HCT116 (cell line): Measurements from ENCODE around the gene L1CAM. TPM values are rescaled to one million over a fixed set of nuclear protein-coding genes. Genes with fewer than 3 reads are reported as not detected.

Experiments
- ATAC-seq: fragments of 200-7000 bp; cut with Tn5 transposase; 2 replicates; pipeline ENCODE4 v1.9.1; 2020; ENCODE audit warnings: mild to moderate bottlenecking, moderate library complexity
- BruUV-seq: library from RNA; stranded (reverse); fragments of 400-500 nt; replicated peaks from 2 replicates; lab custom pipeline; 2021; lab: Mats Ljungman, UMichigan
- CTCF ChIA-PET: fragments of 300-600 bp; sonication (Branson Sonifier 250); formaldehyde crosslinking; loops from one replicate; lab custom pipeline; 2021; ENCODE audit warnings: antibody characterized with exemption; lab: Charles Lee
- POLR2A ChIA-PET: fragments of 300-600, 350-600 bp; sonication (Branson Sonifier 250); formaldehyde crosslinking; loops from one replicate; lab custom pipeline; 2021; ENCODE audit warnings: antibody characterized with exemption; lab: Charles Lee
- RAD21 ChIA-PET, 2 experiments: fragments of 300-600 bp; sonication (Branson Sonifier 250); formaldehyde crosslinking; loops; one replicate each; lab custom pipeline; 2023; ENCODE audit warnings: low total read pairs in 2 of 2; ENCODE audit not compliant: uncharacterized antibody in 2 of 2, unreplicated experiment in 2 of 2, low non-redundant PET in 1 of 2; lab: Charles Lee
- DNase-seq: peaks from one replicate; pipeline ENCODE4 v3.0.0-alpha.2; 2010; ENCODE audit warnings: low read depth, low spot score
- H2AFZ ChIP-seq: fragments of 200-600 bp; shearing (Covaris generic), sonication (generic); 2 replicates; pipeline ENCODE4 v1.6.1; 2017; ENCODE audit warnings: low read depth, mixed run types, mixed read lengths, antibody characterized with exemption, low read length; ENCODE audit not compliant: poor library complexity, severe bottlenecking
- H3K27ac ChIP-seq: 2 replicates; pipeline ENCODE4 v1.5.1; 2012; ENCODE audit warnings: low read depth, low read length
- H3K27me3 ChIP-seq: fragments of 200-600 bp; sonication (generic); 2 replicates; pipeline ENCODE4 v1.6.1; 2016; ENCODE audit warnings: mixed run types, low read length, mixed read lengths; ENCODE audit not compliant: insufficient read depth
- H3K36me3 ChIP-seq, 2 experiments: fragments of 200-500 bp in 1 of 2; fragments of 200-600 bp in 1 of 2; sonication (Bioruptor generic) in 1 of 2; sonication (generic) in 1 of 2; 2 replicates each; pipeline versions ENCODE4 v1.5.1 to v1.6.1; 2014 to 2016; ENCODE audit warnings: low read length in 2 of 2, inconsistent platforms in 1 of 2, mixed read lengths in 1 of 2, mixed run types in 1 of 2; ENCODE audit not compliant: insufficient read depth in 2 of 2, control insufficient read depth in 1 of 2
- H3K4me1 ChIP-seq, 2 experiments: fragments of 200-600 bp in 1 of 2; sonication (generic) in 1 of 2; 2 replicates each; pipeline versions ENCODE4 v1.5.1 to v1.6.1; 2012 to 2017; ENCODE audit warnings: low read length in 2 of 2, inconsistent platforms in 1 of 2, mild to moderate bottlenecking in 1 of 2, mixed read lengths in 1 of 2, mixed run types in 1 of 2, moderate library complexity in 1 of 2; ENCODE audit not compliant: insufficient read depth in 2 of 2, control insufficient read depth in 1 of 2
- H3K4me2 ChIP-seq: fragments of 200-600 bp; sonication (generic); 2 replicates; pipeline ENCODE4 v1.6.1; 2017; ENCODE audit warnings: mixed run types, low read length, mixed read lengths
- H3K4me3 ChIP-seq, 2 experiments: fragments of 200-600 bp in 1 of 2; sonication (generic) in 1 of 2; replicated peaks in 1 of 2; 2 replicates each; pipeline ENCODE4 v1.5.1; 2011 to 2016; ENCODE audit warnings: low read length in 2 of 2, control low read depth in 1 of 2, low read depth in 1 of 2, mild to moderate bottlenecking in 1 of 2, mixed read lengths in 1 of 2, mixed run types in 1 of 2
- H3K79me2 ChIP-seq: fragments of 200-600 bp; sonication (generic); 2 replicates; pipeline ENCODE4 v1.6.1; 2017; ENCODE audit warnings: mild to moderate bottlenecking, mixed run types, low read length, moderate library complexity, mixed read lengths; ENCODE audit not compliant: insufficient read depth
- H3K9ac ChIP-seq: fragments of 200-600 bp; sonication (generic); 2 replicates; pipeline ENCODE4 v1.6.1; 2016; ENCODE audit warnings: low read length, mixed read lengths
- H3K9me2 ChIP-seq: fragments of 200-600 bp; sonication (generic), shearing (Covaris generic); 2 replicates; pipeline ENCODE4 v1.6.1; 2017; ENCODE audit warnings: mixed run types, mild to moderate bottlenecking, moderate library complexity; ENCODE audit not compliant: insufficient read depth
- H3K9me3 ChIP-seq, 2 experiments: fragments of 200-500 bp in 1 of 2; fragments of 200-600 bp in 1 of 2; sonication (Bioruptor generic) in 1 of 2; sonication (generic) in 1 of 2; 2 replicates each; pipeline ENCODE4 v1.6.1; 2014 to 2017; ENCODE audit warnings: low read length in 2 of 2, mixed read lengths in 2 of 2, inconsistent platforms in 1 of 2, low read depth in 1 of 2, mild to moderate bottlenecking in 1 of 2, mixed run types in 1 of 2, moderate library complexity in 1 of 2; ENCODE audit not compliant: control insufficient read depth in 1 of 2, insufficient read depth in 1 of 2
- H4K20me1 ChIP-seq: fragments of 200-600 bp; sonication (generic), shearing (Covaris generic); 2 replicates; pipeline ENCODE4 v1.6.1; 2017; ENCODE audit warnings: mixed run types, mild to moderate bottlenecking, moderate library complexity; ENCODE audit not compliant: insufficient read depth
- CBX3 ChIP-seq: IDR thresholded peaks from 2 replicates; pipeline ENCODE4 v1.6.1; 2012; ENCODE audit warnings: low read depth
- EGR1 ChIP-seq: IDR thresholded peaks from 2 replicates; pipeline ENCODE4 v1.6.1; 2012; ENCODE audit warnings: low read depth
- JUND ChIP-seq: IDR thresholded peaks from 2 replicates; pipeline ENCODE4 v1.6.1; 2012
- RAD21 ChIP-seq: IDR thresholded peaks from 2 replicates; pipeline ENCODE4 v1.6.1; 2012; ENCODE audit warnings: low read depth, mild to moderate bottlenecking
- SP1 ChIP-seq: IDR thresholded peaks from 2 replicates; pipeline ENCODE4 v1.6.1; 2012; ENCODE audit warnings: low read depth
- SRF ChIP-seq: IDR thresholded peaks from 2 replicates; pipeline ENCODE4 v1.6.1; 2012; ENCODE audit warnings: low read depth
- TCF7L2 ChIP-seq: IDR thresholded peaks from 2 replicates; pipeline ENCODE4 v1.7.0; 2011; ENCODE audit warnings: borderline replicate concordance, inconsistent platforms; ENCODE audit not compliant: insufficient read depth, insufficient read length; ENCODE audit errors: extremely low read depth
- YY1 ChIP-seq: IDR thresholded peaks from 2 replicates; pipeline ENCODE4 v1.6.1; 2011; ENCODE audit warnings: low read length, low read depth, moderate library complexity, mild to moderate bottlenecking; ENCODE audit not compliant: insufficient replicate concordance; ENCODE audit errors: extremely low read depth
- ZFX ChIP-seq: fragments of 450-650 bp; IDR thresholded peaks from 2 replicates; pipeline ENCODE4 v1.6.1; 2017
- ZNF274 ChIP-seq: fragments of 200-500 bp; sonication (Bioruptor generic); IDR thresholded peaks from 2 replicates; pipeline ENCODE4 v1.6.1; 2014; ENCODE audit warnings: mild to moderate bottlenecking, low read depth, low read length, inconsistent platforms
- intact Hi-C: fragments of 100-400 bp; cut with micrococcal nuclease; formaldehyde crosslinking; loops from 2 replicates; pipeline ENCODE4 v1.10.0; 2022
- total RNA-seq: library from RNA; stranded (reverse); gene quantifications from one replicate; pipeline ENCODE4 v1.2.1, GENCODE V29; 2021; ENCODE audit not compliant: unreplicated experiment
- TF ChIP-seq, protein P1 (sequence below): IDR thresholded peaks from 2 replicates; pipeline ENCODE4 v1.6.1; 2012
- TF ChIP-seq, protein P2 (sequence below): IDR thresholded peaks from 2 replicates; pipeline ENCODE4 v1.6.1; 2011; ENCODE audit warnings: mild to moderate bottlenecking, low read length, moderate library complexity; ENCODE audit not compliant: insufficient replicate concordance; ENCODE audit errors: extremely low read depth

Gene L1CAM
- total RNA-seq, 1 experiment from 2014 or later, result 14.8 TPM

DNA sequence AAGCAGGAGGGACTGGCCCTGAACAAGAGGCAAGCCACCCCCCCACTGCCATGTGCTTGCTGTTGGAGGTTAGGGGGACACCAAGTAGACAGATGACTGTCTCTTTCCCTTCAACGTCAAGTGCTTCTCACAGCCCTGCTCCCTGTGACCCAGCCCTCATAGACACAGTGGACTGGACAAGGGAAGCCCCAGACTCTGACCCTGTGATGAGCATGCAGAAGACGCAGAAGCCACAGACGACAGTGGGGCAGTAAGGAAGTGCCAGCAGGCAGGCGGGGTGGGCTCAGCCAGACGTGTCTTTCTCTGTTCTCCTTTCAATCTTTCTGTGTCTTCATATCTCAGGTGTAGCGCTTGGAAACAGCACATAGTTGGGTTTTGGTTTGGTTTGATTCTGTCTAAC, 2.4 kb upstream of the L1CAM start:
- ChIA-PET RAD21 (no interaction called here), POLR2A (no interaction called here), CTCF (no interaction called here)
- BruUV-seq, result no TSS peak
- Histone ChIP-seq H3K79me2 (no peaks in the 10 kb centered on the region), H3K4me2 (no peak overlapping the region), H2AFZ (no peak overlapping the region), H3K27me3 (no peaks in the 10 kb centered on the region), H3K27ac (no peak overlapping the region), H3K36me3 (no peaks in the 10 kb centered on the region), H3K4me1 (peaks cover 9 to 17% of the 10 kb centered on the region in 2 experiments), H4K20me1 (no peaks in the 10 kb centered on the region), H3K9me3 (no peaks in the 10 kb centered on the region), H3K9ac (no peak overlapping the region), H3K9me2 (no peaks in the 10 kb centered on the region), H3K4me3 (no peak overlapping the region)
- TF ChIP-seq, protein P1, sequence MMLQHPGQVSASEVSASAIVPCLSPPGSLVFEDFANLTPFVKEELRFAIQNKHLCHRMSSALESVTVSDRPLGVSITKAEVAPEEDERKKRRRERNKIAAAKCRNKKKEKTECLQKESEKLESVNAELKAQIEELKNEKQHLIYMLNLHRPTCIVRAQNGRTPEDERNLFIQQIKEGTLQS, result no peak
- TF ChIP-seq EGR1 (no peak), SP1 (no peak), TCF7L2 (no peak)
- ATAC-seq (no peak), DNase-seq (no peak)
- intact Hi-C loops, result no loop called here

DNA sequence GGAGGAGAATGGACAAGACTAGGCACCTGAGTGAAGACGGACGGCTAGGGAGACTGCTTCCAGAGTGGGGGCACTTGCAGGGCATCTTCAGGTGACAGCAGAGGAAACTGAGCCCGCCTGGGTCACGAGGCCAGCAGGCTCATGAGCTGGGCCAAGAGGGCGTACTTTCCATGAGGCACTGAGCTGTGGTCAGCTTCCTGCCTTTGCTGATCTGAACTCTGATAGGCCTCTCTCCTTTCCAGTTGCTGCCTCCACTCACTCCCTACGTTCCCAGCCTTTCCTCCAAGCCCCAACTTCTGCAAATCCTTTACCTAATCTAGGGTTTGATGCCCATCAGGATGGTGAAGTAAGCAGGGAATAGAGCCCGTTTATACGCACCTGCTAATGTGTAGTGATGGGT, 1.4 kb upstream of the L1CAM start:
- BruUV-seq, result no TSS peak
- DNase-seq (no peak), ATAC-seq (no peak)
- H3K9me3 ChIP-seq, result no peaks in the 10 kb centered on the region
- H3K9ac ChIP-seq, result no peak overlapping the region
- intact Hi-C loops, result no loop called here
- H3K4me3 ChIP-seq, result no peak overlapping the region
- no peaks in the 10 kb centered on the region for H3K27me3 ChIP-seq
- H3K4me2 ChIP-seq, result no peak overlapping the region
- POLR2A ChIA-PET, result no interaction called here
- no peaks in the 10 kb centered on the region for H4K20me1 ChIP-seq
- no peak for TF ChIP-seq ZFX
- TF ChIP-seq SRF, result no peak
- TF ChIP-seq, protein P2, sequence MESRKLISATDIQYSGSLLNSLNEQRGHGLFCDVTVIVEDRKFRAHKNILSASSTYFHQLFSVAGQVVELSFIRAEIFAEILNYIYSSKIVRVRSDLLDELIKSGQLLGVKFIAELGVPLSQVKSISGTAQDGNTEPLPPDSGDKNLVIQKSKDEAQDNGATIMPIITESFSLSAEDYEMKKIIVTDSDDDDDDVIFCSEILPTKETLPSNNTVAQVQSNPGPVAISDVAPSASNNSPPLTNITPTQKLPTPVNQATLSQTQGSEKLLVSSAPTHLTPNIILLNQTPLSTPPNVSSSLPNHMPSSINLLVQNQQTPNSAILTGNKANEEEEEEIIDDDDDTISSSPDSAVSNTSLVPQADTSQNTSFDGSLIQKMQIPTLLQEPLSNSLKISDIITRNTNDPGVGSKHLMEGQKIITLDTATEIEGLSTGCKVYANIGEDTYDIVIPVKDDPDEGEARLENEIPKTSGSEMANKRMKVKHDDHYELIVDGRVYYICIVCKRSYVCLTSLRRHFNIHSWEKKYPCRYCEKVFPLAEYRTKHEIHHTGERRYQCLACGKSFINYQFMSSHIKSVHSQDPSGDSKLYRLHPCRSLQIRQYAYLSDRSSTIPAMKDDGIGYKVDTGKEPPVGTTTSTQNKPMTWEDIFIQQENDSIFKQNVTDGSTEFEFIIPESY, result no peak
- TF ChIP-seq CBX3, result no peak
- TF ChIP-seq, protein P1, result no peak
- no peak for TF ChIP-seq SP1
- no peak for TF ChIP-seq YY1
- TF ChIP-seq ZNF274, result no peak
- TF ChIP-seq RAD21, result no peak
- no peak for TF ChIP-seq JUND
- no peak for TF ChIP-seq TCF7L2
- no peaks in the 10 kb centered on the region for H3K36me3 ChIP-seq
- H3K9me2 ChIP-seq, result no peaks in the 10 kb centered on the region
- no peaks in the 10 kb centered on the region for H3K79me2 ChIP-seq
- no peak overlapping the region for H2AFZ ChIP-seq
- RAD21 ChIA-PET, result no interaction called here
- peaks cover 9 to 22% of the 10 kb centered on the region in 2 experiments for H3K4me1 ChIP-seq
- CTCF ChIA-PET, result no interaction called here
- H3K27ac ChIP-seq, result no peak overlapping the region
